Activated CD4-positive, alpha-beta T cell treated with anti-CD3 and anti-CD28 coated beads, Interleukin-2, amount 10 ng/mL, durations not matched to agents 24 days and 14 days (primary cell): ENCODE measurements around the gene KIF3C. TPM values are rescaled to one million over a fixed set of nuclear protein-coding genes. Genes with fewer than 3 reads are reported as not detected.
"Not testable (repeated sequence)": the region's sequence is repeated elsewhere in the genome, so short reads cannot be mapped to it uniquely, and the experiment has no call there.

Experiments used
- DNase-seq: peaks from one replicate; pipeline ENCODE4 v3.0.0; 2022
- H3K27ac Mint-ChIP-seq: one replicate; pipeline ENCODE4 v1.8.0; 2022; ENCODE audit warnings: mild to moderate bottlenecking, mixed read lengths
- H3K27me3 Mint-ChIP-seq: one replicate; pipeline ENCODE4 v1.8.0; 2022; ENCODE audit warnings: mixed read lengths
- H3K36me3 Mint-ChIP-seq: one replicate; pipeline ENCODE4 v1.8.0; 2022; ENCODE audit warnings: low read depth, mild to moderate bottlenecking, mixed read lengths
- H3K4me1 Mint-ChIP-seq: one replicate; pipeline ENCODE4 v1.8.0; 2021; ENCODE audit warnings: mixed read lengths
- H3K4me3 Mint-ChIP-seq: one replicate; pipeline ENCODE4 v1.8.0; 2022; ENCODE audit warnings: mild to moderate bottlenecking, moderate library complexity, mixed read lengths
- H3K9me3 Mint-ChIP-seq: one replicate; pipeline ENCODE4 v1.8.0; 2021; ENCODE audit warnings: mixed read lengths
- intact Hi-C: fragments of 100-400 bp; cut with micrococcal nuclease; formaldehyde crosslinking; loops from one replicate; pipeline ENCODE4 v1.15.1; 2023
- total RNA-seq: library from RNA; stranded (reverse); gene quantifications from 2 replicates; pipeline ENCODE4 v1.2.3, GENCODE V29; 2022

The KIF3C gene
- total RNA-seq, 1 donor from 2014 or later: 6.2 TPM

DNA sequence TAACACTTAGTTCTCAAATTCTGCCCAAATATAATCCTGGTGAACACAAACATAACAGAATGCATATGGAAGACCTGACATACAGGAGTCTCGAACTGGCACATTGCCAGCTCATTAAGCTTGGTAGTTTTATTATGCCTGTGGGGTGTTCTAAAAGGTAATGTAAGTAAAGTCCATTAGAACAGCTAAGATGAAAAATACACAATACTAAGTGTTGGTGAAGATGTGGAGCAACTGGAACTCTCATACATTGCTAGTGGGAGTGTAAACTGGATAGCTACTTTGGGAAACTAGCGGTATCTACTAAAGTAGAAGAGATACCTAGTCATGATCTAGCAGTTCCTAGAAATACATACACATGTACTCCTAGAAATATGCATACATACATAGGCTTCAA, 27.3 kb upstream of the KIF3C start:
- H3K27ac Mint-ChIP-seq: no peak overlapping the region
- H3K4me1 Mint-ChIP-seq: peaks cover 8% of the 10 kb centered on the region
- no peaks in the 10 kb centered on the region for H3K9me3 Mint-ChIP-seq
- H3K4me3 Mint-ChIP-seq: no peak overlapping the region
- no peaks in the 10 kb centered on the region for H3K27me3 Mint-ChIP-seq
- DNase-seq: no peak
- H3K36me3 Mint-ChIP-seq: no peaks in the 10 kb centered on the region
- intact Hi-C loops: no loop called here

- Mint-ChIP-seq H3K27me3 (no peaks in the 10 kb centered on the region), H3K4me1 (peaks cover 8% of the 10 kb centered on the region), H3K27ac (no peak overlapping the region), H3K9me3 (no peaks in the 10 kb centered on the region), H3K36me3 (no peaks in the 10 kb centered on the region), H3K4me3 (no peak overlapping the region)
- intact Hi-C loops: no loop called here
- no peak for DNase-seq
Observed at GRCh38 chr2:26008851-26009566, 26.7 kb upstream of the KIF3C start.

DNA sequence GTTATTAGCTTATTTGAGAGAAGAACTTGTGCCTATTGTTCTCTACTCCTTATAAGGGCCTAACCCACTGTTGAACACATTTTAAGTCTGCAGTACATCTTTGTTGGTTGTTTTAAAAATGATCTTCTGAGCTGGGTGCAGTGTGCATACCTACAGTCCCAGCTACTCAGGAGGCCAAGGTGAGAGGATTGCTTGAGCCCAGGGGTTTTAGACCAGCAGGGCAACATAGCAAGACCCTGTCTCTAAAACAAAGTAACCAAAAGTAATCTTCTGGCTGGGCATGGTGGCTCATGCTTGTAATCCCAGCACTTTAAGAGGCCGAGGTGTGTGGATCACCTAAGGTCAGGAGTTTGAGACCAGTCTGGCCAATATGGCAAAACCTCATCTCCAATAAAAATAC, 25.8 kb upstream of the KIF3C start:
- peaks cover 10% of the 10 kb centered on the region for H3K4me1 Mint-ChIP-seq
- DNase-seq: no peak
- no peaks in the 10 kb centered on the region for H3K9me3 Mint-ChIP-seq
- no peak overlapping the region for H3K4me3 Mint-ChIP-seq
- no peaks in the 10 kb centered on the region for H3K27me3 Mint-ChIP-seq
- intact Hi-C loops: no loop called here
- H3K36me3 Mint-ChIP-seq: no peaks in the 10 kb centered on the region
- H3K27ac Mint-ChIP-seq: peak overlapping the region; percentile 48

- no peaks in the 10 kb centered on the region for H3K36me3 Mint-ChIP-seq
- H3K4me3 Mint-ChIP-seq: no peak overlapping the region
- H3K27ac Mint-ChIP-seq: no peak overlapping the region
Observed at GRCh38 chr2:26002632-26003310, 20.5 kb upstream of the KIF3C start.

GRCh38 chr2:26001743-26002351, 19.6 kb upstream of the KIF3C start:
- no peaks in the 10 kb centered on the region for H3K36me3 Mint-ChIP-seq
- H3K27ac Mint-ChIP-seq: no peak overlapping the region
- no peak for DNase-seq
- intact Hi-C loops: no loop called here
- H3K27me3 Mint-ChIP-seq: peaks cover 8% of the 10 kb centered on the region
- no peak overlapping the region for H3K4me3 Mint-ChIP-seq
- H3K9me3 Mint-ChIP-seq: no peaks in the 10 kb centered on the region
- H3K4me1 Mint-ChIP-seq: peaks cover 6% of the 10 kb centered on the region

More at GRCh38 chr2:26002632-26003310, 20.5 kb upstream of the KIF3C start:
- DNase-seq: no peak
- intact Hi-C loops: no loop called here
- Mint-ChIP-seq H3K27me3 (peaks cover 5% of the 10 kb centered on the region), H3K9me3 (no peaks in the 10 kb centered on the region), H3K4me1 (peaks cover 6% of the 10 kb centered on the region)

- no peak overlapping the region for H3K27ac Mint-ChIP-seq
- H3K9me3 Mint-ChIP-seq: no peaks in the 10 kb centered on the region
- H3K27me3 Mint-ChIP-seq: peaks cover 8% of the 10 kb centered on the region
- intact Hi-C loops: no loop called here
- no peaks in the 10 kb centered on the region for H3K36me3 Mint-ChIP-seq
- no peak for DNase-seq
- H3K4me3 Mint-ChIP-seq: no peak overlapping the region
- H3K4me1 Mint-ChIP-seq: peaks cover 6% of the 10 kb centered on the region
Observed at GRCh38 chr2:26000561-26001082, 18.3 kb upstream of the KIF3C start.

GRCh38 chr2:25999406-25999805, 17.1 kb upstream of the KIF3C start:
- DNase-seq, H3K36me3 Mint-ChIP-seq, H3K27ac Mint-ChIP-seq, H3K9me3 Mint-ChIP-seq, H3K27me3 Mint-ChIP-seq, H3K4me3 Mint-ChIP-seq, intact Hi-C loops, H3K4me1 Mint-ChIP-seq: not testable (repeated sequence)

GRCh38 chr2:25998816-25999383, 16.6 kb upstream of the KIF3C start:
- H3K36me3 Mint-ChIP-seq, H3K4me3 Mint-ChIP-seq, H3K4me1 Mint-ChIP-seq, H3K9me3 Mint-ChIP-seq, intact Hi-C loops, H3K27me3 Mint-ChIP-seq, H3K27ac Mint-ChIP-seq, DNase-seq: not testable (repeated sequence)

DNA sequence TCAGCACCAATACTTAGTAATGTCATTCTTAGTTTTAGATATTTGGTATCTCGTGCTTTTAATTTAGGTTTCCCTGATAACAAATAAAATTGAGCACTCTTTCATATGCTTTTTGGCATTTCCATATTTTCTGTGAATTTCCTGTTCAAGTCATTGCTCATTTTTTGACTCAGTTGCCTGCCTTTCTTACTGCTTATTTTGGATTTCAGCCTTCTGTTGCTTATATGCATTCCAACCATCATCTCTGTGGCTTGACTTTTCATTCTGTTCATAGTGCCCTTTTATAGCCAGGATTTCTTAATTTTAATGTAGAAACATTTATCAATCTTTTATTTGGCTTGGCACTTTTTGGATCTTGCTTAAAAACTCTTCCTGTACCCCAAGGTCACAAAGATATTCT, 14.5 kb upstream of the KIF3C start:
- H3K9me3 Mint-ChIP-seq: no peaks in the 10 kb centered on the region
- no peak overlapping the region for H3K27ac Mint-ChIP-seq
- no peaks in the 10 kb centered on the region for H3K36me3 Mint-ChIP-seq
- no peak overlapping the region for H3K4me3 Mint-ChIP-seq
- peaks cover 13% of the 10 kb centered on the region for H3K27me3 Mint-ChIP-seq
- intact Hi-C loops: no loop called here
- no peak for DNase-seq
- H3K4me1 Mint-ChIP-seq: peaks cover 3% of the 10 kb centered on the region

- Mint-ChIP-seq H3K9me3 (no peaks in the 10 kb centered on the region), H3K4me1 (peaks cover 6% of the 10 kb centered on the region), H3K4me3 (no peak overlapping the region), H3K27ac (no peak overlapping the region), H3K36me3 (no peaks in the 10 kb centered on the region), H3K27me3 (peaks cover 13% of the 10 kb centered on the region)
- DNase-seq: no peak
- intact Hi-C loops: no loop called here
Observed at GRCh38 chr2:25994509-25994908, 12.2 kb upstream of the KIF3C start.

GRCh38 chr2:25993049-25993448, 10.8 kb upstream of the KIF3C start:
- Mint-ChIP-seq H3K4me1 (peaks cover 6% of the 10 kb centered on the region), H3K27me3 (peaks cover 9% of the 10 kb centered on the region), H3K4me3 (no peak overlapping the region), H3K27ac (no peak overlapping the region), H3K9me3 (no peaks in the 10 kb centered on the region), H3K36me3 (no peaks in the 10 kb centered on the region)
- intact Hi-C loops: no loop called here
- DNase-seq: no peak

- Mint-ChIP-seq H3K9me3 (no peaks in the 10 kb centered on the region), H3K36me3 (no peaks in the 10 kb centered on the region), H3K4me3 (no peak overlapping the region), H3K27ac (no peak overlapping the region), H3K27me3 (peaks cover 7% of the 10 kb centered on the region), H3K4me1 (peaks cover 6% of the 10 kb centered on the region)
- no peak for DNase-seq
- intact Hi-C loops: no loop called here
Observed at GRCh38 chr2:25992556-25992955, 10.3 kb upstream of the KIF3C start.

DNA sequence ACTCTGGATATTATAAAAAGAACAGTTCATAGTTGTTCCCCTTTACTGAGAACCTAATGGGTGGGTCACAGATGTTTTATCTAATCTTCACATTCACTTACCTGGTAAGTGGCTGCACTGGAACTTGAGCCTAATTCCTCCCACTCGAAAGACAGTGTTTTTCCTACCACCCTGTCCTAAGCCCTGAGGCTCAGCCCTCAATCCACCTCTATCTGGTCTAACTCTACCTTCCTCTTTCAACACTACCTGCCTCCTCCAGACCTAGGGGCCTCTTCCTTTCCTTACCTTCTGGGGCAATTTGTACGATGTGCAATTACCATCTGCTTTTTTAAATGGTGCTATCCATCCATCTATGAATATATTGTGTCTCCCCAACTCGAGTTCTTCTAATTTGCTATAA, 9.7 kb upstream of the KIF3C start:
- Mint-ChIP-seq H3K27me3 (peaks cover 6% of the 10 kb centered on the region), H3K36me3 (no peaks in the 10 kb centered on the region), H3K4me1 (peaks cover 6% of the 10 kb centered on the region), H3K27ac (no peak overlapping the region), H3K4me3 (no peak overlapping the region), H3K9me3 (no peaks in the 10 kb centered on the region)
- DNase-seq: no peak
- intact Hi-C loops: loop anchor here (1.0 kb wide), 2 partner anchors 41 to 153 kb away; no protein-coding TSS in a partner anchor

GRCh38 chr2:25989154-25989553, 6.9 kb upstream of the KIF3C start:
- H3K9me3 Mint-ChIP-seq: no peaks in the 10 kb centered on the region
- intact Hi-C loops: no loop called here
- H3K27me3 Mint-ChIP-seq: peaks cover 5% of the 10 kb centered on the region
- H3K36me3 Mint-ChIP-seq: no peaks in the 10 kb centered on the region
- H3K4me1 Mint-ChIP-seq: peaks cover 6% of the 10 kb centered on the region
- DNase-seq: no peak
- H3K27ac Mint-ChIP-seq: no peak overlapping the region
- H3K4me3 Mint-ChIP-seq: no peak overlapping the region
